GM23338 (cell line): ENCODE results near the gene WDR74.

Experiments used
- CTCF ChIP-seq, 2 experiments: fragments of 200-600 bp in 1 of 2; sonication (generic) in 1 of 2; conservative IDR thresholded peaks; 2 replicates each; pipeline versions ENCODE4 v1.5.1 to v1.6.1; 2016 to 2017; ENCODE audit warnings: antibody characterized with exemption in 2 of 2, low read depth in 2 of 2, mild to moderate bottlenecking in 2 of 2, moderate library complexity in 1 of 2
- ETS1 ChIP-seq: IDR thresholded peaks from 2 replicates; pipeline ENCODE4 v1.6.1; 2016; ENCODE audit warnings: antibody characterized with exemption
- EZH2 ChIP-seq: fragments of 200-600 bp; sonication (generic); IDR thresholded peaks from one replicate; pipeline ENCODE4 v1.8.0; 2017; ENCODE audit warnings: antibody characterized with exemption, mild to moderate bottlenecking, low read depth; ENCODE audit not compliant: unreplicated experiment
- EZH2phosphoT487 ChIP-seq: fragments of 200-600 bp; sonication (generic); IDR thresholded peaks from one replicate; pipeline ENCODE4 v1.8.1; 2018; ENCODE audit warnings: antibody characterized with exemption; ENCODE audit not compliant: unreplicated experiment
- JUNB ChIP-seq: IDR thresholded peaks from one replicate; pipeline ENCODE4 v1.6.1; 2016; ENCODE audit warnings: antibody characterized with exemption; ENCODE audit not compliant: unreplicated experiment
- POLR2AphosphoS5 ChIP-seq: IDR thresholded peaks from 2 replicates; pipeline ENCODE4 v1.6.1; 2016; ENCODE audit warnings: antibody characterized with exemption, low read depth
- REST ChIP-seq: IDR thresholded peaks from one replicate; pipeline ENCODE4 v1.6.1; 2018; ENCODE audit warnings: antibody characterized with exemption; ENCODE audit not compliant: unreplicated experiment

GRCh38 chr11:62805961-62806441, 33.4 kb downstream of the WDR74 start:
- TF ChIP-seq JUNB (no peak), CTCF (conservative IDR thresholded peaks at IDR 0.05; ENCODE audit: low read depth in 2 of 2) (no peak), EZH2 (no peak), REST (no peak), POLR2AphosphoS5 (no peak), EZH2phosphoT487 (no peak), ETS1 (no peak)
